ENCODE measurements around the gene AHNAK. TPM values are rescaled to one million over a fixed set of nuclear protein-coding genes. Genes with fewer than 3 reads are reported as not detected.

AHNAK gene
- total RNA-seq, 1 donor from 2014 or later: 809 TPM

- Histone ChIP-seq H3K27me3 (ENCODE audit: low read depth) (no peaks in the 10 kb centered on the region), H3K4me3 (no peak overlapping the region), H3K36me3 (no peaks in the 10 kb centered on the region), H3K4me1 (peaks cover 25% of the 10 kb centered on the region), H3K9me3 (no peaks in the 10 kb centered on the region), H3K27ac (no peak overlapping the region)
- DNase-seq (no peak), ATAC-seq (no peak)
- no peak for TF ChIP-seq CTCF (IDR thresholded peaks at IDR 0.05)
- intact Hi-C loops (cut with DNase I): no loop called here
Observed at GRCh38 chr11:62496676-62497075, 49.9 kb downstream of the AHNAK start.

- Histone ChIP-seq H3K27me3 (ENCODE audit: low read depth) (no peaks in the 10 kb centered on the region), H3K9me3 (no peaks in the 10 kb centered on the region), H3K4me3 (no peak overlapping the region), H3K27ac (no peak overlapping the region), H3K36me3 (no peaks in the 10 kb centered on the region), H3K4me1 (peaks cover 3% of the 10 kb centered on the region)
- DNase-seq (no peak), ATAC-seq (no peak)
- intact Hi-C loops (cut with DNase I): no loop called here
- TF ChIP-seq CTCF (IDR thresholded peaks at IDR 0.05): no peak
Observed at GRCh38 chr11:62494246-62494645, 52.4 kb downstream of the AHNAK start.

- intact Hi-C loops (cut with DNase I): no loop called here
- H3K9me3 ChIP-seq: no peaks in the 10 kb centered on the region
- no peaks in the 10 kb centered on the region for H3K27me3 ChIP-seq (ENCODE audit: low read depth)
- H3K36me3 ChIP-seq: no peaks in the 10 kb centered on the region
- TF ChIP-seq CTCF (IDR thresholded peaks at IDR 0.05): no peak
- DNase-seq: no peak
- no peak overlapping the region for H3K27ac ChIP-seq
- H3K4me3 ChIP-seq: no peak overlapping the region
- no peaks in the 10 kb centered on the region for H3K4me1 ChIP-seq
- ATAC-seq: no peak
Observed at GRCh38 chr11:62493801-62494200, 52.8 kb downstream of the AHNAK start.

- Histone ChIP-seq H3K27me3 (ENCODE audit: low read depth) (no peaks in the 10 kb centered on the region), H3K4me1 (peaks cover 5% of the 10 kb centered on the region), H3K4me3 (no peak overlapping the region), H3K27ac (no peak overlapping the region), H3K36me3 (no peaks in the 10 kb centered on the region), H3K9me3 (no peaks in the 10 kb centered on the region)
- intact Hi-C loops (cut with DNase I): no loop called here
- TF ChIP-seq CTCF (IDR thresholded peaks at IDR 0.05): no peak
- DNase-seq (no peak), ATAC-seq (no peak)
Observed at GRCh38 chr11:62492586-62492985, 54.0 kb downstream of the AHNAK start.

- TF ChIP-seq CTCF (IDR thresholded peaks at IDR 0.05): no peak
- intact Hi-C loops (cut with DNase I): no loop called here
- Histone ChIP-seq H3K9me3 (no peaks in the 10 kb centered on the region), H3K4me3 (no peak overlapping the region), H3K27ac (no peak overlapping the region), H3K27me3 (ENCODE audit: low read depth) (no peaks in the 10 kb centered on the region), H3K36me3 (no peaks in the 10 kb centered on the region), H3K4me1 (peaks cover 5% of the 10 kb centered on the region)
- ATAC-seq: no peak
- no peak for DNase-seq
Observed at GRCh38 chr11:62491571-62492329, 54.9 kb downstream of the AHNAK start.

All from lower lobe of right lung (tissue), 2 donors.